Left ventricle myocardium inferior (tissue), 1 donor: ENCODE measurements around the gene CASZ1. TPM values are rescaled to one million over a fixed set of nuclear protein-coding genes. Genes with fewer than 3 reads are reported as not detected.

Source experiments
- DNase-seq: peaks from one replicate; pipeline ENCODE4 v3.0.0-alpha.2; 2020
- H3K27ac ChIP-seq: fragments of 200-600 bp; replicated peaks from 2 replicates; pipeline ENCODE4 v1.8.0; 2021
- H3K27me3 ChIP-seq: fragments of 200-600 bp; 2 replicates; pipeline ENCODE4 v1.8.0; 2021; ENCODE audit warnings: low read depth
- H3K36me3 ChIP-seq: fragments of 200-600 bp; 2 replicates; pipeline ENCODE4 v1.8.0; 2021
- H3K4me1 ChIP-seq: fragments of 200-600 bp; 2 replicates; pipeline ENCODE4 v1.8.0; 2021
- H3K4me3 ChIP-seq: fragments of 200-600 bp; 2 replicates; pipeline ENCODE4 v1.8.0; 2021; ENCODE audit warnings: mild to moderate bottlenecking, moderate library complexity
- H3K9me3 ChIP-seq: fragments of 200-600 bp; replicated peaks from 2 replicates; pipeline ENCODE4 v1.8.0; 2021
- intact Hi-C: fragments of 100-400 bp; cut with micrococcal nuclease; formaldehyde crosslinking; loops from one replicate; pipeline ENCODE4 v1.11.0; 2022
- total RNA-seq: library from RNA; stranded (reverse); fragmentation: NEBNext Ultra II Directional; extraction: Animal tissue kit (Norgen Biotek cat#: 25700); gene quantifications from one replicate; pipeline ENCODE4 v1.2.1, GENCODE V29; 2021
- TF ChIP-seq, protein P1 (sequence below): fragments of 200-600 bp; IDR thresholded peaks from 2 replicates; pipeline ENCODE4 v1.8.0; 2021; ENCODE audit warnings: antibody characterized with exemption, mild to moderate bottlenecking, borderline replicate concordance
- donor health status: DM: no; HTN: yes; CAD: no; lungs with severe emphysema.

The CASZ1 gene
- total RNA-seq, 1 donor from 2014 or later, result 56.3 TPM

DNA sequence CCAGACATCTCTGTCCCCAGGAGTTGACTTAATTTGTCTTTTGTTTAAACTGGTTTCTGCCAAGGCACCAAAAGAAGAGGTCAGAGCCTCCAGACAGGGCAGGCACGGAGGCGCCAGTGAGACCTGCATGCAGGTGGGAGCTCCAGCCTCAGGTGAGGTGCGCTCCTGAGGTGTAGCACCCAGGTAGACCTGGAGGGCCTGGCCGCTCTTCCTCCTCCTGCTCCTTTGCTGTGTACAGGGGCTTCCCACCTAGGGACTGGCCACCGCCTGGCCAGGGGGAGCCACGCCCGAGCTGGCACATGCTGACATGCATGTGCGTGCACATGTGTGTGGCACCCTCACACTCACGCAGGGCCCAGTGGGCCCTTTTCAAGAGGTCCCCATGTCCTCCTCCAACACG, 163.0 kb downstream of the CASZ1 start:
- DNase-seq, result no peak
- H3K4me1 ChIP-seq, result peaks cover 42% of the 10 kb centered on the region
- H3K27me3 ChIP-seq, result no peaks in the 10 kb centered on the region
- no peak overlapping the region for H3K27ac ChIP-seq
- intact Hi-C loops, result no loop called here
- TF ChIP-seq, protein P1, sequence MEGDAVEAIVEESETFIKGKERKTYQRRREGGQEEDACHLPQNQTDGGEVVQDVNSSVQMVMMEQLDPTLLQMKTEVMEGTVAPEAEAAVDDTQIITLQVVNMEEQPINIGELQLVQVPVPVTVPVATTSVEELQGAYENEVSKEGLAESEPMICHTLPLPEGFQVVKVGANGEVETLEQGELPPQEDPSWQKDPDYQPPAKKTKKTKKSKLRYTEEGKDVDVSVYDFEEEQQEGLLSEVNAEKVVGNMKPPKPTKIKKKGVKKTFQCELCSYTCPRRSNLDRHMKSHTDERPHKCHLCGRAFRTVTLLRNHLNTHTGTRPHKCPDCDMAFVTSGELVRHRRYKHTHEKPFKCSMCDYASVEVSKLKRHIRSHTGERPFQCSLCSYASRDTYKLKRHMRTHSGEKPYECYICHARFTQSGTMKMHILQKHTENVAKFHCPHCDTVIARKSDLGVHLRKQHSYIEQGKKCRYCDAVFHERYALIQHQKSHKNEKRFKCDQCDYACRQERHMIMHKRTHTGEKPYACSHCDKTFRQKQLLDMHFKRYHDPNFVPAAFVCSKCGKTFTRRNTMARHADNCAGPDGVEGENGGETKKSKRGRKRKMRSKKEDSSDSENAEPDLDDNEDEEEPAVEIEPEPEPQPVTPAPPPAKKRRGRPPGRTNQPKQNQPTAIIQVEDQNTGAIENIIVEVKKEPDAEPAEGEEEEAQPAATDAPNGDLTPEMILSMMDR, result no peak
- H3K4me3 ChIP-seq, result no peak overlapping the region
- peaks cover 24% of the 10 kb centered on the region for H3K36me3 ChIP-seq
- no peaks in the 10 kb centered on the region for H3K9me3 ChIP-seq

DNA sequence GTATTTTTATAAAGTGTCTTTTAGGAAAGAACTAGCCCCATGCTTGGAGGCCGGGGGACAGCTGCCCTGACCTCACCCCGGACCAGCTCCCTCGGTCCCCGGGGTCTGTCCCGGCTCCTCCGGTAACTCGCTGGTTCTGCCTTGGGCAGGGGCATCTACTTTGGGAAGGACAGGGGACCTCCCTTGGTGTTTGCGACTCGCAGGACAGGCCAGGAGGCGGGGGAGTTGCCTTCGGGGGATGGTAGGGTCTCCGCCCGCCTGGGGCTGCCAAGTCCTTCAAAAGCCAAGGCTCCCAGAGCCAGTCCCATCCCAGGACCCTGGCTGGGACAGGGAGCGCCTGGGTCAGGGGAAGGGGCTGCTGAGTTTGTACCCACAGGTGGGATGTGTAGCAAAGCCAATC, 163.8 kb downstream of the CASZ1 start:
- H3K4me3 ChIP-seq, result no peak overlapping the region
- H3K4me1 ChIP-seq, result peaks cover 40% of the 10 kb centered on the region
- H3K36me3 ChIP-seq, result peaks cover 21% of the 10 kb centered on the region
- H3K27me3 ChIP-seq, result no peaks in the 10 kb centered on the region
- TF ChIP-seq, protein P1, result no peak
- intact Hi-C loops, result no loop called here
- no peaks in the 10 kb centered on the region for H3K9me3 ChIP-seq
- DNase-seq, result no peak
- no peak overlapping the region for H3K27ac ChIP-seq

GRCh38 chr1:10631811-10632593, 164.4 kb downstream of the CASZ1 start:
- intact Hi-C loops, result no loop called here
- H3K4me1 ChIP-seq, result peaks cover 35% of the 10 kb centered on the region
- no peak overlapping the region for H3K4me3 ChIP-seq
- no peaks in the 10 kb centered on the region for H3K27me3 ChIP-seq
- H3K9me3 ChIP-seq, result no peaks in the 10 kb centered on the region
- TF ChIP-seq, protein P1, result no peak
- peak; percentile 8 for DNase-seq
- peaks cover 21% of the 10 kb centered on the region for H3K36me3 ChIP-seq
- H3K27ac ChIP-seq, result no peak overlapping the region

- Histone ChIP-seq H3K27me3 (no peaks in the 10 kb centered on the region), H3K4me3 (no peak overlapping the region), H3K9me3 (no peaks in the 10 kb centered on the region), H3K27ac (no peak overlapping the region), H3K36me3 (peaks cover 21% of the 10 kb centered on the region), H3K4me1 (peaks cover 34% of the 10 kb centered on the region)
- DNase-seq, result peak; percentile 10
- TF ChIP-seq, protein P1, result no peak
- intact Hi-C loops, result no loop called here
Observed at GRCh38 chr1:10631121-10631810, 165.2 kb downstream of the CASZ1 start.

DNA sequence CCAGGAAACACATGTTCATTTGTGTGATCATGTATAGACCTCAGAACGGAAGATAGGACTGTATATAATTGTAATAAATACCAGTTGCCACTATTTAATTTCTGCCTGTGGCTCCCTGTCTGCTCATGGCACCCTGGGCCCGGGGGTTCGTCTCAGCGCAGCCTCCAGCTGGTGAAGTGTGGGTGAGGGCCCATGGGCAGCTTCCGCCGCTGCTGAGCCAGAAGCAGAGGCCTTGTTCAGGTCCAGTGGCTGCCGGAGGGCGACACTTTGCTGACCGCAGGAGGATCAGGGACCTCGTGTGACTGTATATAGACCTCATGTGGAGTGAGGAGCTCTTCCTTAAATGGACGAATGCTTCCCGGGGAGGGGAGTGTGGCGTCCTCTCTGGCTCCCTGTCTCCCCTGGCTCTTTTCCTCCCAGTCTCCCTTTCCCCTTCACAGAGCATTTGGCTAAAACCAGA, 165.8 kb downstream of the CASZ1 start:
- Histone ChIP-seq H3K27ac (no peak overlapping the region), H3K4me3 (no peak overlapping the region), H3K9me3 (no peaks in the 10 kb centered on the region), H3K27me3 (no peaks in the 10 kb centered on the region), H3K36me3 (peaks cover 23% of the 10 kb centered on the region), H3K4me1 (peaks cover 28% of the 10 kb centered on the region)
- peak; percentile 8 for DNase-seq
- intact Hi-C loops, result no loop called here
- TF ChIP-seq, protein P1, result no peak
